Fibroblast of lung (primary cell): ENCODE measurements around the gene GH1. TPM values are rescaled to one million over a fixed set of nuclear protein-coding genes. Genes with fewer than 3 reads are reported as not detected.

ENCODE experiments used
- DNase-seq, 2 donors: peaks; one replicate each; pipeline versions ENCODE4 v3.0.0 to v3.0.0-alpha.2; 2010; ENCODE audit warnings: low read depth in 2 of 2
- H2AFZ ChIP-seq: 2 replicates; pipeline ENCODE4 v1.5.1; 2012; ENCODE audit warnings: low read length, control low read depth, inconsistent platforms
- H3K27ac ChIP-seq: 2 replicates; pipeline ENCODE4 v1.5.1; 2011; ENCODE audit warnings: low read length, control low read depth; ENCODE audit not compliant: insufficient read depth
- H3K27me3 ChIP-seq: 2 replicates; pipeline ENCODE4 v1.5.1; 2011; ENCODE audit warnings: mild to moderate bottlenecking, low read length; ENCODE audit not compliant: control insufficient read depth, insufficient read depth
- H3K36me3 ChIP-seq: 2 replicates; pipeline ENCODE4 v1.5.1; 2011; ENCODE audit warnings: low read length; ENCODE audit not compliant: control insufficient read depth, insufficient read depth
- H3K4me1 ChIP-seq: 2 replicates; pipeline ENCODE4 v1.5.1; 2011; ENCODE audit warnings: low read length; ENCODE audit not compliant: control insufficient read depth, insufficient read depth; ENCODE audit errors: extremely low read depth
- H3K4me2 ChIP-seq: 2 replicates; pipeline ENCODE4 v1.5.1; 2011; ENCODE audit warnings: low read length, control low read depth; ENCODE audit not compliant: insufficient read depth; ENCODE audit errors: extremely low read depth
- H3K4me3 ChIP-seq, 4 experiments: fragments of 200-600 bp in 1 of 4; sonication (generic) in 1 of 4; replicated peaks in 1 of 4; 2 replicates each; pipeline ENCODE4 v1.5.1; 2011 to 2016; ENCODE audit warnings: low read length in 4 of 4, low read depth in 3 of 4, mild to moderate bottlenecking in 3 of 4, control low read depth in 2 of 4, inconsistent platforms in 1 of 4, mixed read lengths in 1 of 4; ENCODE audit not compliant: insufficient read depth in 1 of 4; ENCODE audit errors: control extremely low read depth in 1 of 4
- H3K79me2 ChIP-seq: 2 replicates; pipeline ENCODE4 v1.5.1; 2012; ENCODE audit warnings: mild to moderate bottlenecking, low read length, inconsistent platforms; ENCODE audit not compliant: control insufficient read depth, insufficient read depth
- H3K9ac ChIP-seq: 2 replicates; pipeline ENCODE4 v1.5.1; 2011; ENCODE audit warnings: mild to moderate bottlenecking, low read length, control low read depth; ENCODE audit not compliant: insufficient read depth
- H3K9me3 ChIP-seq: 2 replicates; pipeline ENCODE4 v1.5.1; 2012; ENCODE audit warnings: low read depth, low read length; ENCODE audit not compliant: control insufficient read depth, insufficient read depth
- H4K20me1 ChIP-seq: 2 replicates; pipeline ENCODE4 v1.5.1; 2011; ENCODE audit warnings: low read length; ENCODE audit not compliant: control insufficient read depth, insufficient read depth; ENCODE audit errors: extremely low read depth
- CTCF ChIP-seq, 2 donors: IDR thresholded peaks in 1 of 2; conservative IDR thresholded peaks in 1 of 2; 1 replicate in 1 of 2; 2 replicates in 1 of 2; pipeline ENCODE4 v1.5.1; 2011 to 2012; ENCODE audit warnings: low read length in 2 of 2, control low read depth in 1 of 2, inconsistent platforms in 1 of 2, low read depth in 1 of 2, mild to moderate bottlenecking in 1 of 2
- EZH2 ChIP-seq: IDR thresholded peaks from 2 replicates; pipeline ENCODE4 v1.5.1; 2012; ENCODE audit warnings: low read length, control low read depth, mild to moderate bottlenecking; ENCODE audit errors: missing control alignments
- polyA plus RNA-seq, 2 donors: library from polyadenylated mRNA; depleted of rRNA in 1 of 2; stranded (reverse) in 1 of 2; unstranded in 1 of 2; fragments of >200 nt; gene quantifications; 2 replicates each; pipeline ENCODE4 v1.2.1, GENCODE V29; 2011 to 2012; ENCODE audit warnings: missing spikeins in 1 of 2
- total RNA-seq: library from RNA; depleted of rRNA; stranded (reverse); fragments of >200 nt; gene quantifications from 2 replicates; pipeline ENCODE4 v1.2.1, GENCODE V29; 2014

The GH1 gene
- total and polyA plus RNA-seq, 2 donors (not counting 1 experiment from before 2014, with no cell fraction given), result not detected

GRCh38 chr17:63941751-63942150 is 23.1 kb upstream of the GH1 start:
- H3K36me3 ChIP-seq, result no peaks in the 10 kb centered on the region
- no peaks in the 10 kb centered on the region for H4K20me1 ChIP-seq
- H3K4me3 ChIP-seq, result no peak overlapping the region
- H3K9me3 ChIP-seq, result no peaks in the 10 kb centered on the region
- no peak overlapping the region for H2AFZ ChIP-seq
- no peak overlapping the region for H3K9ac ChIP-seq
- H3K4me2 ChIP-seq, result no peak overlapping the region
- no peaks in the 10 kb centered on the region for H3K27me3 ChIP-seq
- TF ChIP-seq EZH2 (no peak), CTCF (conservative IDR thresholded peaks at IDR 0.05 in 1 of 2, IDR thresholded peaks at IDR 0.05 in 1 of 2; ENCODE audit: low read depth in 1 of 2, low read length in 2 of 2) (no peak)
- H3K79me2 ChIP-seq, result no peaks in the 10 kb centered on the region
- DNase-seq, result no peak
- no peaks in the 10 kb centered on the region for H3K4me1 ChIP-seq
- no peak overlapping the region for H3K27ac ChIP-seq

GRCh38 chr17:63941162-63941561 is 22.5 kb upstream of the GH1 start:
- DNase-seq, result no peak
- Histone ChIP-seq H3K36me3 (no peaks in the 10 kb centered on the region), H3K27ac (no peak overlapping the region), H3K4me2 (no peak overlapping the region), H3K4me1 (no peaks in the 10 kb centered on the region), H3K27me3 (no peaks in the 10 kb centered on the region), H3K79me2 (no peaks in the 10 kb centered on the region), H3K9ac (no peak overlapping the region), H4K20me1 (no peaks in the 10 kb centered on the region), H3K9me3 (no peaks in the 10 kb centered on the region), H2AFZ (no peak overlapping the region), H3K4me3 (no peak overlapping the region)
- TF ChIP-seq EZH2, result no peak
- TF ChIP-seq CTCF (conservative IDR thresholded peaks at IDR 0.05 in 1 of 2, IDR thresholded peaks at IDR 0.05 in 1 of 2; ENCODE audit: low read depth in 1 of 2, low read length in 2 of 2), result no peak

GRCh38 chr17:63940584-63940983 is 21.9 kb upstream of the GH1 start:
- Histone ChIP-seq H2AFZ (no peak overlapping the region), H3K27ac (no peak overlapping the region), H3K79me2 (no peaks in the 10 kb centered on the region), H3K4me2 (no peak overlapping the region), H3K4me1 (no peaks in the 10 kb centered on the region), H3K9me3 (no peaks in the 10 kb centered on the region), H4K20me1 (no peaks in the 10 kb centered on the region), H3K36me3 (no peaks in the 10 kb centered on the region), H3K9ac (no peak overlapping the region), H3K4me3 (no peak overlapping the region), H3K27me3 (peaks cover 1% of the 10 kb centered on the region)
- TF ChIP-seq EZH2, result no peak
- TF ChIP-seq CTCF (conservative IDR thresholded peaks at IDR 0.05 in 1 of 2, IDR thresholded peaks at IDR 0.05 in 1 of 2; ENCODE audit: low read depth in 1 of 2, low read length in 2 of 2), result no peak
- DNase-seq, result no peak
